RWPE2 (cell line): ENCODE results near the gene CNIH3.

ENCODE experiments used
- ATAC-seq: fragments of 200-7000 bp; cut with Tn5 transposase; 3 replicates; pipeline ENCODE4 v1.9.1; 2021; ENCODE audit warnings: low read depth
- DNase-seq: peaks from one replicate; pipeline ENCODE4 v3.0.0-alpha.2; 2020; ENCODE audit warnings: low spot score
- H3K27ac ChIP-seq: fragments of 450-650 bp; 2 replicates; pipeline ENCODE4 v1.5.1; 2017; ENCODE audit warnings: mild to moderate bottlenecking; ENCODE audit not compliant: poor library complexity, severe bottlenecking
- H3K27me3 ChIP-seq: fragments of 250-450 bp; sonication (Bioruptor Pico); 2 replicates; pipeline ENCODE4 v1.5.1; 2021; ENCODE audit warnings: mild to moderate bottlenecking, moderate library complexity; ENCODE audit not compliant: insufficient read depth, poor library complexity, severe bottlenecking
- H3K36me3 ChIP-seq: fragments of 250-450 bp; sonication (Bioruptor Pico); 2 replicates; pipeline ENCODE4 v1.5.1; 2020; ENCODE audit warnings: low read depth, mild to moderate bottlenecking, moderate library complexity
- H3K4me1 ChIP-seq: fragments of 250-450 bp; sonication (Bioruptor Pico); 2 replicates; pipeline ENCODE4 v1.5.1; 2021; ENCODE audit warnings: mild to moderate bottlenecking, moderate library complexity; ENCODE audit not compliant: insufficient read depth, poor library complexity, severe bottlenecking
- H3K4me3 ChIP-seq: fragments of 250-450 bp; sonication (Bioruptor Pico); 2 replicates; pipeline ENCODE4 v1.5.1; 2021; ENCODE audit warnings: mild to moderate bottlenecking, moderate library complexity; ENCODE audit not compliant: severe bottlenecking
- H3K9me3 ChIP-seq: fragments of 250-450 bp; sonication (Bioruptor Pico); 2 replicates; pipeline ENCODE4 v1.5.1; 2021; ENCODE audit warnings: mild to moderate bottlenecking, moderate library complexity; ENCODE audit not compliant: severe bottlenecking
- CTCF ChIP-seq: fragments of 450-650 bp; IDR thresholded peaks from one replicate; pipeline ENCODE4 v1.5.1; 2017; ENCODE audit warnings: mild to moderate bottlenecking, moderate library complexity; ENCODE audit not compliant: poor library complexity, severe bottlenecking

CNIH3 gene

DNA sequence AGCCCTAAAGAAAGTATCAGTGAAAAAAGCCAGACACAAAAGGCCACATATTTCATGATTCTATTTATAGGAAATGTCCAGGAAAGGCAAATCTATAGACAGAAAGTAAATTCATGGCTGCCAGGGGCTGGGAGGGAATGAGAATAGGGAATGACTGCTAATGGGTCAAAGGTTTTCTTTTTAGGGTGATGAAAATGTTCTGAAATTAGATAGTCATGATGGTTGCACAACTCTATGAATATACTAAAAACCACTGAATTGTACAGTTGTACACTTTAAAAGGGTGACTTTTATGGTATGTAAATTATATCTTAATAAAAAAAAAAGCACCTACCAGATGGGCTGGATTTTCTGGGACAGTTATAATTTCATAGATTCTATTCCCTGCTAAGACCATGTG is 114.8 kb downstream of the CNIH3 start:
- DNase-seq (no peak), ATAC-seq (no peak)
- Histone ChIP-seq H3K36me3 (no peaks in the 10 kb centered on the region), H3K9me3 (no peaks in the 10 kb centered on the region), H3K4me1 (no peaks in the 10 kb centered on the region), H3K27ac (no peak overlapping the region), H3K27me3 (no peaks in the 10 kb centered on the region), H3K4me3 (no peak overlapping the region)
- no peak for TF ChIP-seq CTCF

- TF ChIP-seq CTCF = no peak
These were observed 115.5 kb downstream of the CNIH3 start for GRCh38 chr1:224731633-224732032.

DNA sequence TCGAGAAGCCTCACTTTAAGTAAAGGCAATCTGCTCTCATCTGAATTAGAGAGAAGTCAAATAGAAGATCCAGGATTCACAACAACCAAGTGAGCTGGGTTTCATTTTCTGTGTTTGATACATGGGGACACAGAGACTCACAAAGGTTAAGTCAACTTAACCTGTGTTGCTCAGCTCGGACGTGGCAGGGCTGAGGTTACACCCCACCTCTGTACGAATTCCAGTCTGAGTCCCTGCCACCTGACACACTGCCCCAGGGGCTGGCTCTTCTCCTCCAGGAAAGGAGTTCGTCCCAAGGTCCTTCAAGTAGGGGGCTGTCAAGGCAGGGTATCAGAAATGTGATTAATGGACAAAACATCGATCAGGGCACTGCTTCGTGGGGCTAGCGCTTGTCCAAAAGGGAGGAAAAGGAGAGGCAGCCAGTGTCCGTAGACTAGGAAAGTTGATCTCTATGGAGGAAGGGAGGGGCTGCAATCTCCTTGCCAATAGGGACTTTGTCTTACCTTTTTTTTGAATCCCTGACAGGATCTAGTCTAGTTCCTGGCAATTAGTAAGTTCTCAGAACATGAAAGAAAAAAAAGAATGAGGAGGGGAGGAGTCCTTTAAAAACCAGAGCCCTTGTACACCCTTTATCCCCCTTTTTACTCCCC is 116.4 kb downstream of the CNIH3 start:
- Histone ChIP-seq H3K27me3 (no peaks in the 10 kb centered on the region), H3K4me3 (no peak overlapping the region), H3K27ac (no peak overlapping the region), H3K36me3 (no peaks in the 10 kb centered on the region), H3K4me1 (no peaks in the 10 kb centered on the region), H3K9me3 (no peaks in the 10 kb centered on the region)
- DNase-seq = no peak
- no peak for ATAC-seq
- no peak for TF ChIP-seq CTCF

More at GRCh38 chr1:224731633-224732032, 115.5 kb downstream of the CNIH3 start:
- Histone ChIP-seq H3K9me3 (no peaks in the 10 kb centered on the region), H3K36me3 (no peaks in the 10 kb centered on the region), H3K27ac (no peak overlapping the region), H3K4me3 (no peak overlapping the region), H3K27me3 (no peaks in the 10 kb centered on the region), H3K4me1 (no peaks in the 10 kb centered on the region)
- ATAC-seq (no peak), DNase-seq (no peak)

DNA sequence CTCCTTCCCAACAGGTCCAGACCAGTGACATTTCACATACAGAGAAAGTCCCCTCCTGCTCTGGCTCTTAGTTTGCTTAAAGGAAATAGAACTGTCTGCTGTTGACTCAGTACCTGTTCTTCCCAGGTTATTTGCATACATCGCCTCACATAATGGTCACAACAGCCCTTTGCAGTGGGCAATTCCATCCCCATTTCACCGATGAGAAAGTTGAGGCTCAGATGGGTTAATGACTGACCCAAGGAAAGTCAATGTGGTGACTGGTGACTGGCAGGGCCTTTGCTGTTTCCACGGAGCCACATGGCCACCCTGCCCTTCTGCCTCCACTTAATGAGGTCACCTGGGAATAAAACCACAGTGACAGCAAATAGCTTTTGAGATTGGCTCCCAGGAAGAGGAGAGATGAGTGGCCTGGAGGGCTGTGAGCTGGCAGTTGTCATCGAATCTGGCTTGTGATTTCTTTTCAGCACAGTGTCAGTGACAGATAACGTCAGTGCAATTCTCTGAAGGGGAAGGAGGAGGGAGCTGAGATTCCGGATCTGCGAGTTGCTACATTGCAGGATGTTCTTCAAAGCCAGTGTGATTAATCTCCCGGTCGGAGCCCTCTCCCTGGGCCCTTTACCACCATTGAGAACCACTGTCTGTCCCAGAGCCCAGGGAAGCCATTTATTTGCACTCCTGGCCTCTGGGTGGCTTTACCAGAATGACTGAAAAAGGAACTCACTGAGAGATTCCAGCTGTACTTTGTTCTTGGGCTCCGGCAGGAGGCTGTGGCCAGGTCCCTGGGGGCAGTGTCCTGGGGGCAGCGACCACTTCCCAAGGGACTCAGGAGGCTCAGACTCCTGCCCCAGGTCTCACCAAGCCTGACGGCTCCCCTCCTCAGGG is 117.2 kb downstream of the CNIH3 start:
- ATAC-seq (no peak), DNase-seq (no peak)
- TF ChIP-seq CTCF = no peak
- Histone ChIP-seq H3K4me3 (no peak overlapping the region), H3K27me3 (no peaks in the 10 kb centered on the region), H3K4me1 (no peaks in the 10 kb centered on the region), H3K9me3 (no peaks in the 10 kb centered on the region), H3K36me3 (no peaks in the 10 kb centered on the region), H3K27ac (no peak overlapping the region)
